K562 (cell line): ENCODE measurements around the gene ABCB9. TPM values are rescaled to one million over a fixed set of nuclear protein-coding genes. Genes with fewer than 3 reads are reported as not detected.

Experiments
- ARID3B ChIP-seq: fragments of 250-450 bp; sonication (Bioruptor Pico); IDR thresholded peaks from 2 replicates; pipeline ENCODE4 v1.4.0; 2020; ENCODE audit warnings: borderline replicate concordance
- BCOR ChIP-seq: fragments of 450-650 bp; IDR thresholded peaks from 2 replicates; pipeline ENCODE4 v1.6.1; 2016
- C11orf30 ChIP-seq: fragments of 450-650 bp; IDR thresholded peaks from 2 replicates; pipeline ENCODE4 v1.6.1; 2016; ENCODE audit warnings: low read depth, mild to moderate bottlenecking
- COPS2 ChIP-seq: fragments of 450-650 bp; conservative IDR thresholded peaks from 2 replicates; pipeline ENCODE4 v1.6.1; 2016; ENCODE audit warnings: mild to moderate bottlenecking, moderate library complexity
- GATAD2B ChIP-seq: fragments of 450-650 bp; IDR thresholded peaks from 2 replicates; pipeline ENCODE4 v1.6.1; 2017; ENCODE audit warnings: mild to moderate bottlenecking, borderline replicate concordance
- PBX2 ChIP-seq, 2 experiments: IDR thresholded peaks in 1 of 2; conservative IDR thresholded peaks in 1 of 2; 2 replicates each; pipeline ENCODE4 v1.6.1; 2016; ENCODE audit warnings: low read depth in 2 of 2, mild to moderate bottlenecking in 1 of 2, missing compliant biosample characterization in 1 of 2, missing genetic modification characterization in 1 of 2, moderate library complexity in 1 of 2
- RBM34 ChIP-seq: fragments of 200-400 bp; formaldehyde crosslinking; IDR thresholded peaks from 2 replicates; pipeline ENCODE4 v1.6.1; 2018; ENCODE audit warnings: low read length, borderline replicate concordance; ENCODE audit not compliant: insufficient read depth
- ZBTB2 ChIP-seq: fragments of 450-650 bp; IDR thresholded peaks from 2 replicates; pipeline ENCODE4 v1.6.1; 2016; ENCODE audit warnings: antibody characterized with exemption
- ZNF764 ChIP-seq: fragments of 250-450 bp; sonication (Bioruptor Pico); IDR thresholded peaks from 2 replicates; pipeline ENCODE4 v1.4.0; 2020; ENCODE audit warnings: low read depth, mild to moderate bottlenecking, moderate library complexity
- ZSCAN32 ChIP-seq: fragments of 450-650 bp; formaldehyde crosslinking; IDR thresholded peaks from 2 replicates; pipeline ENCODE4 v1.4.0; 2020; ENCODE audit warnings: mild to moderate bottlenecking, moderate library complexity
- polyA plus RNA-seq, 8 experiments: library from polyadenylated mRNA; depleted of rRNA in 4 of 8; stranded (reverse) in 5 of 8; unstranded in 3 of 8; fragments of >200 nt; fragmentation: Nextera tagmentation in 2 of 8; fragmentation: Illumina TruSeq in 1 of 8; extraction: Ambion mirVana in 2 of 8; extraction: Trizol in 1 of 8; gene quantifications; 2 replicates each; pipeline versions ENCODE4 v1.2.1 to v1.2.3, GENCODE V29; 2011 to 2014; ENCODE audit warnings: inconsistent platforms in 1 of 8, missing spikeins in 1 of 8
- total RNA-seq, 7 experiments: library from RNA; depleted of rRNA in 6 of 7; stranded (reverse); fragments of >200 nt in 6 of 7; fragmentation: Illumina TruSeq in 2 of 7; extraction: Trizol in 2 of 7; gene quantifications; 2 replicates each; pipeline versions ENCODE4 v1.2.1 to v1.2.3, GENCODE V29; 2011 to 2021; ENCODE audit warnings: low replicate concordance in 1 of 7
- TF ChIP-seq, protein P1 (sequence below), 2 experiments: fragments of 450-650 bp in 1 of 2; sonication (generic) in 1 of 2; formaldehyde crosslinking; conservative IDR thresholded peaks; 2 replicates each; pipeline versions ENCODE4 v1.4.0 to v1.8.1; 2020 to 2022; ENCODE audit warnings: mild to moderate bottlenecking in 1 of 2, missing genetic modification reagents in 1 of 2
- TF ChIP-seq, protein P2 (sequence below), 2 experiments: fragments of 200-800 bp in 1 of 2; sonication (Bioruptor generic) in 1 of 2; sonication (generic) in 1 of 2; formaldehyde crosslinking in 1 of 2; IDR thresholded peaks in 1 of 2; conservative IDR thresholded peaks in 1 of 2; 2 replicates each; pipeline versions ENCODE4 v1.5.0 to v1.6.1; 2016 to 2020; ENCODE audit warnings: missing compliant biosample characterization in 1 of 2, missing genetic modification characterization in 1 of 2, missing genetic modification reagents in 1 of 2

ABCB9 gene
- total and polyA plus RNA-seq, 9 of the 15 experiments (the other 6 are each of a cell fraction or from before 2014, with no cell fraction given), result 0.20 to 12.6 (median 6.2) TPM

DNA sequence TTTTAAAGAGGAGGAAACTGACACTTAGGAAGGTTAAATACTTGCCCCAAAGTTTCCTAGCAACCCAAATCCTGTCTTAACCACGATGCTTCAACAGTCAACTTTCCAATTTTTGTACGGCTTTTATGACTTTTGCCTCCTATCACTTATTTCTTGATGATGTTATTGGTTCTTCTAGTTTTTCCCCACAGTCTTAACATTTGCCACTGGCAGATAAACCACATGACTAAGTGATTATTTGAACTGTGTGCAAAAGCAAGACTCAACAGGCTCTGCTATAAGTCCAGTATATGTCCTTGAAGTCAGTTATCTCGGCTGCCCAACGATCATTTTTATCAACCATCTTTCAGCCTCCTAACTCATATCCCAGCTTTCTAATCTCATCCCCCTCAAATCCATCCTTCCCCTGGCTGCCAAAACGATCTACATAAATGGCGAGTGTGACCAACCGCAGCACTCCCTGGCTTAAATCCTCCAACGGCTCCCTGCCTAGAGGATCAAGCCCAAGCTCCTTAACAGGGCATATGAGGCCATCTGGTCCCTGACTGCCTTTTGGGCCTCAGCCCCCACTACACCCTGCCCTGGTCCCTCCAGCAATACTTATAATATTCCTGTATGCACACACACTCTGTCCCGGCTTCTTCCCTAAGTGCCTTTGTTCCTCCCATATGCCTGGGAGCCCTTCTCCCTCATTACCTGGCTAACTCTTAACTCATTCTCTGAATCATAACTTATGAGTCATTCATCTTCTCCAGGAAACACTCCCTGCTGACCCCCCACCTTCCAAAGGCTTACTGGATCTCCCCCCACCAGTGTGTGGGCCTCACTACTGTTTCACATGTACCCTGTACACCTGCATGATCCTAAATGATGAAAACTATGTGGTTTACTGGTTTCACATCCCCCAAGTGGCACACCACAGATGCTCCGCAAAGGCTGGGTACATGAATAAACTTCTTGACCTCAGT is 79.1 kb downstream of the ABCB9 start (continued):
- TF ChIP-seq PBX2 (CRISPR knock-in tag; IDR thresholded peaks at IDR 0.05; ENCODE audit: low read depth) (no peak), PBX2 (tag; conservative IDR thresholded peaks at IDR 0.05; ENCODE audit: low read depth) (peak; percentile 64), ZSCAN32 (CRISPR knock-in tag) (no peak), BCOR (peak; percentile 65; the same call in 1 of the 2 replicates), RBM34 (no peak), ZBTB2 (peak; percentile 72; the same call in 1 of the 2 replicates), ARID3B (CRISPR knock-in tag) (no peak), C11orf30 (peak; percentile 86), GATAD2B (peak; percentile 79), COPS2 (no peak), ZNF764 (CRISPR knock-in tag) (no peak)
- TF ChIP-seq, protein P1, sequence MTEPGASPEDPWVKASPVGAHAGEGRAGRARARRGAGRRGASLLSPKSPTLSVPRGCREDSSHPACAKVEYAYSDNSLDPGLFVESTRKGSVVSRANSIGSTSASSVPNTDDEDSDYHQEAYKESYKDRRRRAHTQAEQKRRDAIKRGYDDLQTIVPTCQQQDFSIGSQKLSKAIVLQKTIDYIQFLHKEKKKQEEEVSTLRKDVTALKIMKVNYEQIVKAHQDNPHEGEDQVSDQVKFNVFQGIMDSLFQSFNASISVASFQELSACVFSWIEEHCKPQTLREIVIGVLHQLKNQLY (CRISPR knock-in tag; conservative IDR thresholded peaks at IDR 0.05), result no peak
- TF ChIP-seq, protein P2, sequence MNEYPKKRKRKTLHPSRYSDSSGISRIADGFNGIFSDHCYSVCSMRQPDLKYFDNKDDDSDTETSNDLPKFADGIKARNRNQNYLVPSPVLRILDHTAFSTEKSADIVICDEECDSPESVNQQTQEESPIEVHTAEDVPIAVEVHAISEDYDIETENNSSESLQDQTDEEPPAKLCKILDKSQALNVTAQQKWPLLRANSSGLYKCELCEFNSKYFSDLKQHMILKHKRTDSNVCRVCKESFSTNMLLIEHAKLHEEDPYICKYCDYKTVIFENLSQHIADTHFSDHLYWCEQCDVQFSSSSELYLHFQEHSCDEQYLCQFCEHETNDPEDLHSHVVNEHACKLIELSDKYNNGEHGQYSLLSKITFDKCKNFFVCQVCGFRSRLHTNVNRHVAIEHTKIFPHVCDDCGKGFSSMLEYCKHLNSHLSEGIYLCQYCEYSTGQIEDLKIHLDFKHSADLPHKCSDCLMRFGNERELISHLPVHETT (CRISPR knock-in tag; conservative IDR thresholded peaks at IDR 0.05 in 1 of 2, IDR thresholded peaks at IDR 0.05 in 1 of 2), result peak in 1 of 2 experiments; percentile 62; a peak in 2 of 4 replicates
